K562 (cell line): ENCODE results near the gene NDUFS3. TPM values are rescaled to one million over a fixed set of nuclear protein-coding genes. Genes with fewer than 3 reads are reported as not detected.

Source experiments
- BACH1 ChIP-seq: fragments of 200-800 bp; sonication (Bioruptor generic); IDR thresholded peaks from 2 replicates; pipeline ENCODE4 v1.6.1; 2016; ENCODE audit warnings: missing genetic modification characterization, missing compliant biosample characterization
- BCL6 ChIP-seq: fragments of 250-450 bp; sonication (Bioruptor Pico); IDR thresholded peaks from 2 replicates; pipeline ENCODE4 v1.4.0; 2020
- CC2D1A ChIP-seq: fragments of 450-650 bp; IDR thresholded peaks from 2 replicates; pipeline ENCODE4 v1.6.1; 2017; ENCODE audit warnings: mild to moderate bottlenecking
- CHD4 ChIP-seq: fragments of 200-600 bp; sonication (generic); IDR thresholded peaks from 3 replicates; pipeline ENCODE4 v1.6.1; 2012; ENCODE audit warnings: low read depth, mild to moderate bottlenecking, mixed read lengths, low read length, inconsistent platforms; ENCODE audit not compliant: insufficient read depth, insufficient replicate concordance, poor library complexity, severe bottlenecking
- DDX20 ChIP-seq: fragments of 450-650 bp; IDR thresholded peaks from 2 replicates; pipeline ENCODE4 v1.6.1; 2016; ENCODE audit warnings: missing genetic modification characterization, low read depth, mild to moderate bottlenecking, missing compliant biosample characterization, moderate library complexity
- EWSR1 ChIP-seq: fragments of 450-650 bp; IDR thresholded peaks from 2 replicates; pipeline ENCODE4 v1.6.1; 2018; ENCODE audit warnings: borderline replicate concordance, mild to moderate bottlenecking, low read depth, moderate library complexity; ENCODE audit not compliant: partially characterized antibody
- KAT7 ChIP-seq: sonication (generic); formaldehyde crosslinking; IDR thresholded peaks from 2 replicates; pipeline ENCODE4 v1.8.0; 2022; ENCODE audit warnings: missing genetic modification reagents, mild to moderate bottlenecking, borderline replicate concordance
- KLF13 ChIP-seq: fragments of 450-650 bp; IDR thresholded peaks from 2 replicates; pipeline ENCODE4 v1.6.1; 2016; ENCODE audit warnings: missing genetic modification characterization, low read depth, mild to moderate bottlenecking, missing compliant biosample characterization, moderate library complexity, borderline replicate concordance
- MCM3 ChIP-seq: fragments of 450-650 bp; IDR thresholded peaks from 2 replicates; pipeline ENCODE4 v1.6.1; 2016
- NBN ChIP-seq: fragments of 450-650 bp; IDR thresholded peaks from 2 replicates; pipeline ENCODE4 v1.6.1; 2016; ENCODE audit warnings: low read depth, mild to moderate bottlenecking
- PHF20 ChIP-seq: fragments of 450-650 bp; IDR thresholded peaks from 2 replicates; pipeline ENCODE4 v1.6.1; 2018; ENCODE audit not compliant: partially characterized antibody
- POLR3G ChIP-seq: IDR thresholded peaks from 2 replicates; pipeline ENCODE4 v1.6.1; 2011; ENCODE audit not compliant: insufficient read length, insufficient replicate concordance; ENCODE audit errors: extremely low read depth
- SP1 ChIP-seq: sonication (generic); formaldehyde crosslinking; IDR thresholded peaks from 2 replicates; pipeline ENCODE4 v1.8.1; 2022; ENCODE audit warnings: mild to moderate bottlenecking, missing genetic modification reagents
- SREBF1 ChIP-seq: fragments of 150-350 bp; IDR thresholded peaks from 2 replicates; pipeline ENCODE4 v1.6.1; 2014; ENCODE audit warnings: antibody characterized with exemption, low read depth, low read length, borderline replicate concordance
- SRSF1 ChIP-seq: fragments of 200-400 bp; formaldehyde crosslinking; IDR thresholded peaks from 2 replicates; pipeline ENCODE4 v1.6.1; 2017; ENCODE audit warnings: mild to moderate bottlenecking, low read depth, low read length, moderate library complexity
- TCF15 ChIP-seq: fragments of 250-450 bp; sonication (Bioruptor Pico); IDR thresholded peaks from 2 replicates; pipeline ENCODE4 v1.8.0; 2022; ENCODE audit warnings: moderate library complexity, mild to moderate bottlenecking, inconsistent platforms
- TFE3 ChIP-seq: fragments of 450-650 bp; formaldehyde crosslinking; IDR thresholded peaks from 2 replicates; pipeline ENCODE4 v1.4.0; 2020; ENCODE audit warnings: mild to moderate bottlenecking, mixed read lengths
- TRIM24 ChIP-seq, 2 experiments: fragments of 450-650 bp; IDR thresholded peaks; 2 replicates each; pipeline ENCODE4 v1.6.1; 2016
- U2AF1 ChIP-seq: fragments of 200-400 bp; formaldehyde crosslinking; optimal IDR thresholded peaks from 2 replicates; pipeline ENCODE3; 2017; ENCODE audit warnings: mild to moderate bottlenecking, low read depth, low read length, moderate library complexity
- ZBTB1 ChIP-seq: sonication (generic); formaldehyde crosslinking; IDR thresholded peaks from 2 replicates; pipeline ENCODE4 v1.8.1; 2023; ENCODE audit warnings: missing genetic modification reagents, low read depth, mild to moderate bottlenecking, borderline replicate concordance
- polyA plus RNA-seq, 8 experiments: library from polyadenylated mRNA; depleted of rRNA in 4 of 8; stranded (reverse) in 5 of 8; unstranded in 3 of 8; fragments of >200 nt; fragmentation: Nextera tagmentation in 2 of 8; fragmentation: Illumina TruSeq in 1 of 8; extraction: Ambion mirVana in 2 of 8; extraction: Trizol in 1 of 8; gene quantifications; 2 replicates each; pipeline versions ENCODE4 v1.2.1 to v1.2.3, GENCODE V29; 2011 to 2014; ENCODE audit warnings: inconsistent platforms in 1 of 8, missing spikeins in 1 of 8
- total RNA-seq, 7 experiments: library from RNA; depleted of rRNA in 6 of 7; stranded (reverse); fragments of >200 nt in 6 of 7; fragmentation: Illumina TruSeq in 2 of 7; extraction: Trizol in 2 of 7; gene quantifications; 2 replicates each; pipeline versions ENCODE4 v1.2.1 to v1.2.3, GENCODE V29; 2011 to 2021; ENCODE audit warnings: low replicate concordance in 1 of 7
- TF ChIP-seq, protein P1 (sequence below): sonication (generic); formaldehyde crosslinking; IDR thresholded peaks from 2 replicates; pipeline ENCODE4 v1.8.0; 2022; ENCODE audit warnings: mild to moderate bottlenecking, missing genetic modification reagents, borderline replicate concordance
- TF ChIP-seq, protein P2 (sequence below): fragments of 250-450 bp; sonication (Bioruptor Pico); IDR thresholded peaks from 2 replicates; pipeline ENCODE4 v1.8.0; 2022; ENCODE audit warnings: inconsistent platforms, mild to moderate bottlenecking, moderate library complexity, borderline replicate concordance

The NDUFS3 gene
- total and polyA plus RNA-seq, 9 of the 15 experiments (the other 6 are each of a cell fraction or from before 2014, with no cell fraction given) = 38.7 to 341 (median 194) TPM

- TF ChIP-seq TFE3 (CRISPR knock-in tag) = no peak
- no peak; the same call in 1 of the 2 replicates for TF ChIP-seq MCM3
- peak; percentile 100 for TF ChIP-seq PHF20
- no peak for TF ChIP-seq DDX20 (tag)
- TF ChIP-seq, protein P1, sequence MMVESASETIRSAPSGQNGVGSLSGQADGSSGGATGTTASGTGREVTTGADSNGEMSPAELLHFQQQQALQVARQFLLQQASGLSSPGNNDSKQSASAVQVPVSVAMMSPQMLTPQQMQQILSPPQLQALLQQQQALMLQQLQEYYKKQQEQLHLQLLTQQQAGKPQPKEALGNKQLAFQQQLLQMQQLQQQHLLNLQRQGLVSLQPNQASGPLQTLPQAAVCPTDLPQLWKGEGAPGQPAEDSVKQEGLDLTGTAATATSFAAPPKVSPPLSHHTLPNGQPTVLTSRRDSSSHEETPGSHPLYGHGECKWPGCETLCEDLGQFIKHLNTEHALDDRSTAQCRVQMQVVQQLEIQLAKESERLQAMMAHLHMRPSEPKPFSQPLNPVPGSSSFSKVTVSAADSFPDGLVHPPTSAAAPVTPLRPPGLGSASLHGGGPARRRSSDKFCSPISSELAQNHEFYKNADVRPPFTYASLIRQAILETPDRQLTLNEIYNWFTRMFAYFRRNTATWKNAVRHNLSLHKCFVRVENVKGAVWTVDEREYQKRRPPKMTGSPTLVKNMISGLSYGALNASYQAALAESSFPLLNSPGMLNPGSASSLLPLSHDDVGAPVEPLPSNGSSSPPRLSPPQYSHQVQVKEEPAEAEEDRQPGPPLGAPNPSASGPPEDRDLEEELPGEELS (CRISPR knock-in tag) = no peak
- peak; percentile 98 for TF ChIP-seq NBN
- TF ChIP-seq TCF15 (CRISPR knock-in tag) = no peak
- peak; percentile 92 for TF ChIP-seq CC2D1A
- peak; percentile 82 to 100 for TF ChIP-seq TRIM24 (IDR thresholded peaks at IDR 0.05)
- TF ChIP-seq KLF13 (tag) = peak; percentile 81
- TF ChIP-seq SP1 (CRISPR knock-in tag) = peak; percentile 96
- no peak for TF ChIP-seq SREBF1
- no peak for TF ChIP-seq U2AF1
- no peak for TF ChIP-seq BACH1 (tag)
- peak; percentile 100 for TF ChIP-seq KAT7 (CRISPR knock-in tag)
- TF ChIP-seq EWSR1 = no peak
- no peak for TF ChIP-seq BCL6
- TF ChIP-seq ZBTB1 (CRISPR knock-in tag) = peak; percentile 81; the same call in 1 of the 2 replicates
- TF ChIP-seq, protein P2, sequence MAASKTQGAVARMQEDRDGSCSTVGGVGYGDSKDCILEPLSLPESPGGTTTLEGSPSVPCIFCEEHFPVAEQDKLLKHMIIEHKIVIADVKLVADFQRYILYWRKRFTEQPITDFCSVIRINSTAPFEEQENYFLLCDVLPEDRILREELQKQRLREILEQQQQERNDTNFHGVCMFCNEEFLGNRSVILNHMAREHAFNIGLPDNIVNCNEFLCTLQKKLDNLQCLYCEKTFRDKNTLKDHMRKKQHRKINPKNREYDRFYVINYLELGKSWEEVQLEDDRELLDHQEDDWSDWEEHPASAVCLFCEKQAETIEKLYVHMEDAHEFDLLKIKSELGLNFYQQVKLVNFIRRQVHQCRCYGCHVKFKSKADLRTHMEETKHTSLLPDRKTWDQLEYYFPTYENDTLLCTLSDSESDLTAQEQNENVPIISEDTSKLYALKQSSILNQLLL (CRISPR knock-in tag) = no peak
- TF ChIP-seq SRSF1 = no peak
- no peak for TF ChIP-seq CHD4
- TF ChIP-seq POLR3G = no peak
Measured at GRCh38 chr11:47578524-47579494, at the start of gene NDUFS3, which contains the start of gene KBTBD4 (continued).
